OCI-LY1 (cell line): Measurements from ENCODE around the gene TTC3.

Experiments
- H2AFZ ChIP-seq: fragments of 200-600 bp; sonication (generic), shearing (Covaris generic); 2 replicates; pipeline ENCODE4 v1.6.0; 2014; ENCODE audit warnings: antibody characterized with exemption, mild to moderate bottlenecking, low read length
- H3F3A ChIP-seq: fragments of 200-600 bp; sonication (generic), shearing (Covaris generic); 2 replicates; pipeline ENCODE4 v1.6.0; 2014; ENCODE audit warnings: mild to moderate bottlenecking, antibody characterized with exemption, low read length, moderate library complexity; ENCODE audit not compliant: insufficient read depth
- H3K27ac ChIP-seq: fragments of 200-600 bp; sonication (generic); 2 replicates; pipeline ENCODE4 v1.5.1; 2014; ENCODE audit warnings: low read length, mixed run types, mild to moderate bottlenecking, low read depth; ENCODE audit not compliant: poor library complexity, severe bottlenecking
- H3K27me3 ChIP-seq: fragments of 200-600 bp; sonication (generic); 2 replicates; pipeline ENCODE4 v1.6.0; 2014; ENCODE audit warnings: antibody characterized with exemption, mild to moderate bottlenecking, low read length, moderate library complexity; ENCODE audit not compliant: insufficient read depth
- H3K36me3 ChIP-seq: fragments of 200-600 bp; sonication (generic); 2 replicates; pipeline ENCODE4 v1.6.1; 2014; ENCODE audit warnings: mild to moderate bottlenecking, antibody characterized with exemption, low read length, moderate library complexity, mixed read lengths; ENCODE audit not compliant: insufficient read depth
- H3K4me1 ChIP-seq: fragments of 200-600 bp; sonication (generic); 2 replicates; pipeline ENCODE4 v1.5.1; 2014; ENCODE audit warnings: mild to moderate bottlenecking, low read length, moderate library complexity; ENCODE audit not compliant: insufficient read depth, severe bottlenecking
- H3K4me2 ChIP-seq: fragments of 200-600 bp; sonication (generic), shearing (Covaris generic); 2 replicates; pipeline ENCODE4 v1.6.1; 2014; ENCODE audit warnings: low read length
- H3K4me3 ChIP-seq: fragments of 200-600 bp; sonication (generic); 2 replicates; pipeline ENCODE4 v1.5.1; 2014; ENCODE audit warnings: low read length, low read depth, mild to moderate bottlenecking, mixed read lengths; ENCODE audit not compliant: poor library complexity, severe bottlenecking
- H3K79me2 ChIP-seq: fragments of 200-600 bp; shearing (Covaris generic); 2 replicates; pipeline ENCODE4 v1.6.1; 2016; ENCODE audit warnings: mixed run types, low read length, mixed read lengths; ENCODE audit not compliant: insufficient read depth
- H3K9ac ChIP-seq: fragments of 200-600 bp; sonication (generic), shearing (Covaris generic); 2 replicates; pipeline ENCODE4 v1.6.1; 2014; ENCODE audit warnings: mild to moderate bottlenecking, low read length, mixed read lengths
- H3K9me2 ChIP-seq: fragments of 200-600 bp; sonication (generic), shearing (Covaris generic); 2 replicates; pipeline ENCODE4 v1.6.1; 2014; ENCODE audit warnings: low read depth, mild to moderate bottlenecking, low read length, mixed read lengths
- H3K9me3 ChIP-seq: fragments of 200-600 bp; shearing (Covaris generic); 2 replicates; pipeline ENCODE4 v1.6.1; 2014; ENCODE audit warnings: low read length, mixed read lengths
- H4K20me1 ChIP-seq: fragments of 200-600 bp; sonication (generic), shearing (Covaris generic); 2 replicates; pipeline ENCODE4 v1.6.0; 2016; ENCODE audit warnings: mild to moderate bottlenecking, low read length; ENCODE audit not compliant: insufficient read depth
- EZH2 ChIP-seq: fragments of 200-600 bp; sonication (generic), shearing (Covaris generic); IDR thresholded peaks from 2 replicates; pipeline ENCODE4 v1.8.0; 2017; ENCODE audit warnings: borderline replicate concordance, mixed run types, mild to moderate bottlenecking, antibody characterized with exemption, low read length, moderate library complexity, mixed read lengths
- TF ChIP-seq, protein P1 (sequence below): fragments of 200-600 bp; sonication (generic), shearing (Covaris generic); IDR thresholded peaks from 2 replicates; pipeline ENCODE4 v1.5.1; 2017; ENCODE audit warnings: mild to moderate bottlenecking, antibody characterized with exemption, low read length, moderate library complexity, mixed read lengths

TTC3 gene

DNA sequence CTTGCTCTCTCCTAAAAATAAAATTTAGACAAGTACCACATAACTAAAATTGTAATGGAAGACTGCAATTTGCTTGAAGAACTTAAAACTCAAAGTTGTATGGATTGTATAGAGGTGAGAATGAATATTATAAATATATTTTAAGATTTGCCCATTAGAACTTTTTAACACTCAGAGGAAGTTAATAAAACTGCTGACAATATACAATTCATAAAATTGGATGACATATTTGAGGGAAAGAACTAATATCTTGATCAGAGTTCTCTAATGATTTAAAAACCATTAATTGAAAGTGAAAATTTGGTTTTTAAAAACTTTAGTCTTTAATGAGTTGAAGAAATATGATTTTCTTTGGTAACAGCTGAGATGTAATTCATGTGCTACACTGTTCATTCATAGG, 20.9 kb downstream of the TTC3 start:
- Histone ChIP-seq H3K79me2 (0 out of 2 replicates have a peak, but pooled peaks cover 2% of the 10 kb centered on the region), H3K9me3 (no peaks in the 10 kb centered on the region), H3K4me3 (no peak overlapping the region), H3K4me2 (no peak overlapping the region), H3K9me2 (no peaks in the 10 kb centered on the region), H2AFZ (no peak overlapping the region), H3K27ac (no peak overlapping the region), H4K20me1 (no peaks in the 10 kb centered on the region), H3F3A (no peaks in the 10 kb centered on the region), H3K4me1 (no peaks in the 10 kb centered on the region), H3K36me3 (peaks cover 68% of the 10 kb centered on the region), H3K27me3 (no peaks in the 10 kb centered on the region), H3K9ac (no peak overlapping the region)
- TF ChIP-seq, protein P1, sequence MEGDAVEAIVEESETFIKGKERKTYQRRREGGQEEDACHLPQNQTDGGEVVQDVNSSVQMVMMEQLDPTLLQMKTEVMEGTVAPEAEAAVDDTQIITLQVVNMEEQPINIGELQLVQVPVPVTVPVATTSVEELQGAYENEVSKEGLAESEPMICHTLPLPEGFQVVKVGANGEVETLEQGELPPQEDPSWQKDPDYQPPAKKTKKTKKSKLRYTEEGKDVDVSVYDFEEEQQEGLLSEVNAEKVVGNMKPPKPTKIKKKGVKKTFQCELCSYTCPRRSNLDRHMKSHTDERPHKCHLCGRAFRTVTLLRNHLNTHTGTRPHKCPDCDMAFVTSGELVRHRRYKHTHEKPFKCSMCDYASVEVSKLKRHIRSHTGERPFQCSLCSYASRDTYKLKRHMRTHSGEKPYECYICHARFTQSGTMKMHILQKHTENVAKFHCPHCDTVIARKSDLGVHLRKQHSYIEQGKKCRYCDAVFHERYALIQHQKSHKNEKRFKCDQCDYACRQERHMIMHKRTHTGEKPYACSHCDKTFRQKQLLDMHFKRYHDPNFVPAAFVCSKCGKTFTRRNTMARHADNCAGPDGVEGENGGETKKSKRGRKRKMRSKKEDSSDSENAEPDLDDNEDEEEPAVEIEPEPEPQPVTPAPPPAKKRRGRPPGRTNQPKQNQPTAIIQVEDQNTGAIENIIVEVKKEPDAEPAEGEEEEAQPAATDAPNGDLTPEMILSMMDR: no peak
- no peak for TF ChIP-seq EZH2

DNA sequence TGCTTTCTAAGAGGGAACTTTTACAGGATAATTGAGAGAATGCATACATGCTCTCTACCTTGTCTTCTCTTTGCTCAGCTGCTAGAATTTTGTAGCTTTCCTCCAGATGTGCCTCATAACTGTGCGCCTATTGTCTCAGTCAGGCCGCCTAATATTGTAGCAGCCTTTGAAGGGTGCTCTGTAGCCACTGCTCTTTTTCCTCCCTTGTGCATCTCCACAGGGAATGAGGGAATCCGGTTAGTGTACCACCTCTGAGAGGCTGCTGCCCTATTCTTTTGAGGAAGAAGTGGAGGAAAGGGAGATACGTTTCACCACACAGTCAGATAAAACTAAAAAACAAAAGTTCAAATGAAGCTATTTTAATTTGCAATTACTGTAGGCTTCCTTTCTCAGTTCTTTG, 22.8 kb downstream of the TTC3 start:
- TF ChIP-seq EZH2: no peak
- TF ChIP-seq, protein P1: no peak
- no peak overlapping the region for H3K27ac ChIP-seq
- H3K9ac ChIP-seq: no peak overlapping the region
- no peaks in the 10 kb centered on the region for H3K4me1 ChIP-seq
- H3K4me3 ChIP-seq: no peak overlapping the region
- no peaks in the 10 kb centered on the region for H3K9me2 ChIP-seq
- H4K20me1 ChIP-seq: no peaks in the 10 kb centered on the region
- no peaks in the 10 kb centered on the region for H3F3A ChIP-seq
- H2AFZ ChIP-seq: no peak overlapping the region
- H3K9me3 ChIP-seq: no peaks in the 10 kb centered on the region
- H3K36me3 ChIP-seq: peaks cover 69% of the 10 kb centered on the region
- no peaks in the 10 kb centered on the region for H3K79me2 ChIP-seq
- H3K4me2 ChIP-seq: no peak overlapping the region
- H3K27me3 ChIP-seq: no peaks in the 10 kb centered on the region

DNA sequence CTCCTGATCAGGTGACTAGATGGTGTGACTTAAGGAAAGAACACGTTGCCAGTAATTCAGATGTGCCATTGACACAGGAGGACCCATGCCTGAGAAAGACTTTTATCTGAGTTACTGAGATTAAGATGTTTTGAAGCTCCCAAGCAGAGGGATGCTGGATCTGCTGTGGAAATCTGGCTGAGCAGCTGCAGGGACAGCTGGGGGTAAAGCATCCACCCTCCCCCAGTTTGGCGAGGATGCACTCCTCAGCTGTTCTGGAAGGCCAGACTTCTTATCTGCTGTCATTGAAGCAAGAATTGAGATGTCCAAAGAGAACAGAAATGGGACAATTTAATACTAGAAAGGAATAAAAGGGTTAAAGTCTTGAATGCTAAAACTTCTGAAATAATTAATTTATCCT, 25.7 kb downstream of the TTC3 start:
- TF ChIP-seq, protein P1: no peak
- TF ChIP-seq EZH2: no peak
- Histone ChIP-seq H3K9ac (no peak overlapping the region), H3K79me2 (no peaks in the 10 kb centered on the region), H3K9me3 (no peaks in the 10 kb centered on the region), H4K20me1 (no peaks in the 10 kb centered on the region), H3K36me3 (peaks cover 54% of the 10 kb centered on the region), H3K27me3 (no peaks in the 10 kb centered on the region), H3K4me1 (no peaks in the 10 kb centered on the region), H3F3A (no peaks in the 10 kb centered on the region), H3K27ac (no peak overlapping the region), H2AFZ (no peak overlapping the region), H3K4me2 (no peak overlapping the region), H3K9me2 (no peaks in the 10 kb centered on the region), H3K4me3 (no peak overlapping the region)
